ENCODE data around the gene CNPY4.

CNPY4 gene

GRCh38 chr7:100159099-100159623 lies 39.7 kb downstream of the CNPY4 start:
- POLR2A ChIA-PET = interaction anchor here (0.9 kb wide), 1 partner anchor 10 kb away, joined by 4 read pairs; the partner anchor contains the start of gene LAMTOR4
- CTCF ChIA-PET = no interaction called here
- TF ChIP-seq ZNF384 (IDR thresholded peaks at IDR 0.05) (no peak), NFRKB (IDR thresholded peaks at IDR 0.05) (no peak), LEF1 (IDR thresholded peaks at IDR 0.05; ENCODE audit: borderline replicate concordance) (no peak)
- no peak for DNase-seq (ENCODE audit: extremely low spot score)

- TF ChIP-seq ARNT (IDR thresholded peaks at IDR 0.05) = no peak
- no peak for TF ChIP-seq ZNF384 (IDR thresholded peaks at IDR 0.05)
- no peak for TF ChIP-seq BHLHE40 (IDR thresholded peaks at IDR 0.05; ENCODE audit: borderline replicate concordance)
- TF ChIP-seq ELF4 (IDR thresholded peaks at IDR 0.05) = no peak
- TF ChIP-seq SUZ12 (IDR thresholded peaks at IDR 0.05) = no peak
- TF ChIP-seq FOXA1 (IDR thresholded peaks at IDR 0.05) = no peak
- TF ChIP-seq CTBP1 (IDR thresholded peaks at IDR 0.05; ENCODE audit: borderline replicate concordance) = no peak
- TF ChIP-seq NFRKB (IDR thresholded peaks at IDR 0.05) = no peak
- TF ChIP-seq L3MBTL2 (conservative IDR thresholded peaks at IDR 0.05) = no peak
- TF ChIP-seq FOXM1 (IDR thresholded peaks at IDR 0.05; ENCODE audit: borderline replicate concordance) = no peak
- TF ChIP-seq SP1 (IDR thresholded peaks at IDR 0.05) = no peak
- TF ChIP-seq HDGF (IDR thresholded peaks at IDR 0.05; ENCODE audit: borderline replicate concordance) = no peak
- no peak for TF ChIP-seq FOXK2 (IDR thresholded peaks at IDR 0.05)
- TF ChIP-seq PKNOX1 (IDR thresholded peaks at IDR 0.05) = no peak
- no peak for TF ChIP-seq LEF1 (IDR thresholded peaks at IDR 0.05; ENCODE audit: borderline replicate concordance)
- no peak for TF ChIP-seq TARDBP (IDR thresholded peaks at IDR 0.05)
- DNase-seq (ENCODE audit: extremely low spot score) = no peak
- ChIA-PET CTCF (no interaction called here), POLR2A (no interaction called here)
Observed at GRCh38 chr7:100160067-100160466, 40.6 kb downstream of the CNPY4 start.

GRCh38 chr7:100163006-100163531 lies 43.6 kb downstream of the CNPY4 start:
- ChIA-PET CTCF (interaction anchor here (1.1 kb wide), 1 partner anchor 10 kb away, joined by 6 read pairs; no protein-coding TSS in a partner anchor), POLR2A (interaction anchor here (1.8 kb wide), 1 partner anchor 14 kb away, joined by 7 read pairs; the partner anchor contains the start of gene LAMTOR4)
- no peak for DNase-seq (ENCODE audit: extremely low spot score)
- TF ChIP-seq PKNOX1 (IDR thresholded peaks at IDR 0.05) = no peak
- TF ChIP-seq SP1 (IDR thresholded peaks at IDR 0.05) = no peak
- TF ChIP-seq FOXM1 (IDR thresholded peaks at IDR 0.05; ENCODE audit: borderline replicate concordance) = no peak
- no peak for TF ChIP-seq NFRKB (IDR thresholded peaks at IDR 0.05)
- TF ChIP-seq BHLHE40 (IDR thresholded peaks at IDR 0.05; ENCODE audit: borderline replicate concordance) = no peak
- TF ChIP-seq L3MBTL2 (conservative IDR thresholded peaks at IDR 0.05) = no peak
- TF ChIP-seq FOXA1 (IDR thresholded peaks at IDR 0.05) = no peak
- TF ChIP-seq SUZ12 (IDR thresholded peaks at IDR 0.05) = no peak
- no peak for TF ChIP-seq ZNF384 (IDR thresholded peaks at IDR 0.05)
- no peak for TF ChIP-seq ELF4 (IDR thresholded peaks at IDR 0.05)
- TF ChIP-seq CTBP1 (IDR thresholded peaks at IDR 0.05; ENCODE audit: borderline replicate concordance) = no peak
- TF ChIP-seq HDGF (IDR thresholded peaks at IDR 0.05; ENCODE audit: borderline replicate concordance) = no peak
- TF ChIP-seq TARDBP (IDR thresholded peaks at IDR 0.05) = no peak
- TF ChIP-seq LEF1 (IDR thresholded peaks at IDR 0.05; ENCODE audit: borderline replicate concordance) = no peak
- no peak for TF ChIP-seq ARNT (IDR thresholded peaks at IDR 0.05)
- TF ChIP-seq FOXK2 (IDR thresholded peaks at IDR 0.05) = no peak

GRCh38 chr7:100163871-100164270 lies 44.4 kb downstream of the CNPY4 start:
- no peak for TF ChIP-seq ELF4 (IDR thresholded peaks at IDR 0.05)
- no peak for TF ChIP-seq SUZ12 (IDR thresholded peaks at IDR 0.05)
- no peak for TF ChIP-seq LEF1 (IDR thresholded peaks at IDR 0.05; ENCODE audit: borderline replicate concordance)
- TF ChIP-seq BHLHE40 (IDR thresholded peaks at IDR 0.05; ENCODE audit: borderline replicate concordance) = no peak
- no peak for TF ChIP-seq PKNOX1 (IDR thresholded peaks at IDR 0.05)
- TF ChIP-seq TARDBP (IDR thresholded peaks at IDR 0.05) = no peak
- TF ChIP-seq L3MBTL2 (conservative IDR thresholded peaks at IDR 0.05) = no peak
- no peak for TF ChIP-seq HDGF (IDR thresholded peaks at IDR 0.05; ENCODE audit: borderline replicate concordance)
- no peak for TF ChIP-seq ARNT (IDR thresholded peaks at IDR 0.05)
- no peak for TF ChIP-seq FOXM1 (IDR thresholded peaks at IDR 0.05; ENCODE audit: borderline replicate concordance)
- no peak for TF ChIP-seq FOXA1 (IDR thresholded peaks at IDR 0.05)
- TF ChIP-seq NFRKB (IDR thresholded peaks at IDR 0.05) = no peak
- TF ChIP-seq CTBP1 (IDR thresholded peaks at IDR 0.05; ENCODE audit: borderline replicate concordance) = no peak
- TF ChIP-seq FOXK2 (IDR thresholded peaks at IDR 0.05) = no peak
- no peak for TF ChIP-seq SP1 (IDR thresholded peaks at IDR 0.05)
- no peak for TF ChIP-seq ZNF384 (IDR thresholded peaks at IDR 0.05)
- CTCF ChIA-PET = interaction anchor here (1.1 kb wide), 1 partner anchor 10 kb away, joined by 6 read pairs; no protein-coding TSS in a partner anchor
- POLR2A ChIA-PET = interaction anchor here (1.8 kb wide), 1 partner anchor 15 kb away, joined by 7 read pairs; the partner anchor contains the start of gene LAMTOR4
- no peak for DNase-seq (ENCODE audit: extremely low spot score)

GRCh38 chr7:100166317-100166940 lies 47.0 kb downstream of the CNPY4 start:
- no peak for DNase-seq (ENCODE audit: extremely low spot score)
- ChIA-PET CTCF (interaction anchor here (0.6 to 1.4 kb wide), 4 partner anchors 10 to 31 kb away, joined by 3 to 4 read pairs (median 3); partner anchors contain the start of gene GPC2), POLR2A (interaction anchor here (0.9 to 2.3 kb wide), 3 partner anchors 9 to 24 kb away, joined by 3 to 12 read pairs (median 4); partner anchors contain the start of genes GPC2 and STAG3)
- TF ChIP-seq HDGF (IDR thresholded peaks at IDR 0.05; ENCODE audit: borderline replicate concordance) = no peak

Measured in HEK293T (cell line).